Sigmoid colon (tissue), 4 donors: ENCODE measurements around the gene ALDH16A1.

Experiments
- EP300 ChIP-seq, 4 donors: sonication (generic); formaldehyde crosslinking; IDR thresholded peaks; one replicate each; pipeline ENCODE4 v1.6.1; 2017; ENCODE audit warnings: antibody characterized with exemption in 4 of 4
- POLR2A ChIP-seq, 2 donors: fragments of 450-650 bp; IDR thresholded peaks; one replicate each; pipeline ENCODE4 v1.6.1; 2016; ENCODE audit warnings: antibody characterized with exemption in 2 of 2, mild to moderate bottlenecking in 2 of 2, moderate library complexity in 2 of 2
- TF ChIP-seq, protein P1 (sequence below), 4 experiments: fragments of 450-650 bp in 3 of 4; fragments of 200-600 bp in 1 of 4; IDR thresholded peaks; one replicate each; pipeline ENCODE4 v1.5.1; 2016 to 2019; ENCODE audit warnings: antibody characterized with exemption in 4 of 4, mild to moderate bottlenecking in 3 of 4, moderate library complexity in 2 of 4

DNA sequence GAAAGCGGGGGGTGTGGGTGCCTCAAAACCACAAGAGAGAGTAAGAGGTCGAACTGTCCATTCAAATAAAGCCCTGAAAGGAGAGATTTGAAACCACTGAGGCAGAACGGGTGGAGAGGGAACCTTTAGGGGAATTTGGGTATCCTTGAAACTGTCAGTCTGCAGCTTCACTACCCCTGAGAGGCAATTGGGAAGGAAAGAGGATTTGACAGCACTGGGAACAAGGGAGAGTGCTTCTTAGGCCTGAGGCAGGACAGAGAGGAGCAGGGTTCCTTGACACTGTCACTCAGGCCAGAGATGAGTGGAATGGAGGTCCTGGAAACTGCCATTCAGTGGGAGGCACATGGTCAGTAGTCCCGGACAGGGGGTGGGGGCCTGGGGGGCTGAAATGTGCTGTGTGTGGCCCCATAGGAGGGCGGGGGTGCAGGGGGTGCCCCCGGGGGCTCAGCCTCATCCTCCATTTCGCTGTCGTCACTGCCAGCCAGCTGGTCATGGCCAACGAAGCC lies 22.8 kb upstream of the ALDH16A1 start:
- TF ChIP-seq, protein P1, sequence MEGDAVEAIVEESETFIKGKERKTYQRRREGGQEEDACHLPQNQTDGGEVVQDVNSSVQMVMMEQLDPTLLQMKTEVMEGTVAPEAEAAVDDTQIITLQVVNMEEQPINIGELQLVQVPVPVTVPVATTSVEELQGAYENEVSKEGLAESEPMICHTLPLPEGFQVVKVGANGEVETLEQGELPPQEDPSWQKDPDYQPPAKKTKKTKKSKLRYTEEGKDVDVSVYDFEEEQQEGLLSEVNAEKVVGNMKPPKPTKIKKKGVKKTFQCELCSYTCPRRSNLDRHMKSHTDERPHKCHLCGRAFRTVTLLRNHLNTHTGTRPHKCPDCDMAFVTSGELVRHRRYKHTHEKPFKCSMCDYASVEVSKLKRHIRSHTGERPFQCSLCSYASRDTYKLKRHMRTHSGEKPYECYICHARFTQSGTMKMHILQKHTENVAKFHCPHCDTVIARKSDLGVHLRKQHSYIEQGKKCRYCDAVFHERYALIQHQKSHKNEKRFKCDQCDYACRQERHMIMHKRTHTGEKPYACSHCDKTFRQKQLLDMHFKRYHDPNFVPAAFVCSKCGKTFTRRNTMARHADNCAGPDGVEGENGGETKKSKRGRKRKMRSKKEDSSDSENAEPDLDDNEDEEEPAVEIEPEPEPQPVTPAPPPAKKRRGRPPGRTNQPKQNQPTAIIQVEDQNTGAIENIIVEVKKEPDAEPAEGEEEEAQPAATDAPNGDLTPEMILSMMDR (IDR thresholded peaks at IDR 0.05), result no peak
- no peak for TF ChIP-seq POLR2A (IDR thresholded peaks at IDR 0.05)
- no peak for TF ChIP-seq EP300 (IDR thresholded peaks at IDR 0.05)
